Lower lobe of right lung (tissue), 2 donors: ENCODE measurements around the gene RBM23. TPM values are rescaled to one million over a fixed set of nuclear protein-coding genes. Genes with fewer than 3 reads are reported as not detected.
"Not testable (repeated sequence)": the region's sequence is repeated elsewhere in the genome, so short reads cannot be mapped to it uniquely, and the experiment has no call there.

ENCODE experiments used
- ATAC-seq, 2 donors: fragments of 200-7000 bp; cut with Tn5 transposase; one replicate each; pipeline ENCODE4 v1.9.1; 2020 to 2022; ENCODE audit warnings: mild to moderate bottlenecking in 2 of 2, moderate library complexity in 2 of 2
- DNase-seq: peaks from one replicate; pipeline ENCODE4 v3.0.0-alpha.2; 2020
- H3K27ac ChIP-seq: fragments of 200-600 bp; one replicate; pipeline ENCODE4 v1.8.0; 2022
- H3K27me3 ChIP-seq: fragments of 200-600 bp; one replicate; pipeline ENCODE4 v1.8.0; 2022; ENCODE audit warnings: low read depth
- H3K36me3 ChIP-seq: fragments of 200-600 bp; one replicate; pipeline ENCODE4 v1.8.0; 2022; ENCODE audit warnings: mild to moderate bottlenecking
- H3K4me1 ChIP-seq: fragments of 200-600 bp; one replicate; pipeline ENCODE4 v1.8.0; 2022
- H3K4me3 ChIP-seq: fragments of 200-600 bp; one replicate; pipeline ENCODE4 v1.8.0; 2022; ENCODE audit warnings: mild to moderate bottlenecking
- H3K9me3 ChIP-seq: fragments of 200-600 bp; one replicate; pipeline ENCODE4 v1.8.0; 2022
- CTCF ChIP-seq: fragments of 200-600 bp; IDR thresholded peaks from one replicate; pipeline ENCODE4 v1.8.0; 2022; ENCODE audit warnings: antibody characterized with exemption, mild to moderate bottlenecking
- intact Hi-C: fragments of 100-400 bp; cut with DNase I; formaldehyde crosslinking; loops from one replicate; pipeline ENCODE4 v1.11.0; 2022
- total RNA-seq: library from RNA; stranded (reverse); fragmentation: NEBNext Ultra II Directional; extraction: Animal tissue kit (Norgen Biotek cat#: 25700); gene quantifications from one replicate; pipeline ENCODE4 v1.2.1, GENCODE V29; 2021
- donor health status: DM: no; HTN: yes; CAD: no; lungs with severe emphysema.

RBM23 gene
- total RNA-seq, 1 donor from 2014 or later: 91.4 TPM

GRCh38 chr14:22952418-22952817, 33.5 kb upstream of the RBM23 start:
- peaks cover 50% of the 10 kb centered on the region for H3K36me3 ChIP-seq
- peaks cover 19% of the 10 kb centered on the region for H3K4me1 ChIP-seq
- TF ChIP-seq CTCF: no peak
- ATAC-seq (peak; percentile 71 to 74), DNase-seq (no peak)
- H3K9me3 ChIP-seq: no peaks in the 10 kb centered on the region
- intact Hi-C loops: no loop called here
- H3K27me3 ChIP-seq: no peaks in the 10 kb centered on the region
- no peak overlapping the region for H3K4me3 ChIP-seq
- H3K27ac ChIP-seq: peak overlapping the region; percentile 59

- H3K9me3 ChIP-seq, H3K4me3 ChIP-seq, H3K27me3 ChIP-seq, intact Hi-C loops: not testable (repeated sequence)
- peak; percentile 71 for DNase-seq
- peak overlapping the region; percentile 59 for H3K27ac ChIP-seq
- ATAC-seq: peak; percentile 69 to 70
- H3K4me1 ChIP-seq: peaks cover 15% of the 10 kb centered on the region
- H3K36me3 ChIP-seq: peaks cover 56% of the 10 kb centered on the region
These were observed 32.8 kb upstream of the RBM23 start for GRCh38 chr14:22951795-22952194.

- H3K27ac ChIP-seq: no peak overlapping the region
- no peak for DNase-seq
- H3K4me3 ChIP-seq: no peak overlapping the region
- no peak for ATAC-seq
- intact Hi-C loops: no loop called here
- no peaks in the 10 kb centered on the region for H3K4me1 ChIP-seq
- no peaks in the 10 kb centered on the region for H3K27me3 ChIP-seq
- peaks cover 69% of the 10 kb centered on the region for H3K36me3 ChIP-seq
- H3K9me3 ChIP-seq: no peaks in the 10 kb centered on the region
- TF ChIP-seq CTCF: no peak
These were observed 26.7 kb upstream of the RBM23 start for GRCh38 chr14:22945642-22946041.

GRCh38 chr14:22939684-22940083, 20.7 kb upstream of the RBM23 start:
- intact Hi-C loops: no loop called here
- no peak for TF ChIP-seq CTCF
- H3K4me1 ChIP-seq: no peaks in the 10 kb centered on the region
- peaks cover 13% of the 10 kb centered on the region for H3K36me3 ChIP-seq
- no peaks in the 10 kb centered on the region for H3K27me3 ChIP-seq
- DNase-seq: no peak
- no peak overlapping the region for H3K27ac ChIP-seq
- ATAC-seq: no peak
- no peaks in the 10 kb centered on the region for H3K9me3 ChIP-seq
- no peak overlapping the region for H3K4me3 ChIP-seq

GRCh38 chr14:22935156-22935555, 16.2 kb upstream of the RBM23 start:
- no peak overlapping the region for H3K27ac ChIP-seq
- peaks cover 7% of the 10 kb centered on the region for H3K4me1 ChIP-seq
- no peak for TF ChIP-seq CTCF
- intact Hi-C loops: no loop called here
- DNase-seq (no peak), ATAC-seq (no peak)
- H3K9me3 ChIP-seq: no peaks in the 10 kb centered on the region
- no peaks in the 10 kb centered on the region for H3K27me3 ChIP-seq
- no peaks in the 10 kb centered on the region for H3K36me3 ChIP-seq
- H3K4me3 ChIP-seq: no peak overlapping the region

GRCh38 chr14:22932146-22932545, 13.2 kb upstream of the RBM23 start:
- no peak for TF ChIP-seq CTCF
- intact Hi-C loops: no loop called here
- no peaks in the 10 kb centered on the region for H3K9me3 ChIP-seq
- H3K36me3 ChIP-seq: peaks cover 4% of the 10 kb centered on the region
- H3K27ac ChIP-seq: no peak overlapping the region
- H3K4me1 ChIP-seq: peaks cover 28% of the 10 kb centered on the region
- H3K4me3 ChIP-seq: no peak overlapping the region
- ATAC-seq (no peak), DNase-seq (no peak)
- H3K27me3 ChIP-seq: no peaks in the 10 kb centered on the region
